Ovary (tissue), 9 donors: ENCODE results near the gene PCDHB11. TPM values are rescaled to one million over a fixed set of nuclear protein-coding genes. Genes with fewer than 3 reads are reported as not detected.
"Not testable (repeated sequence)": the region's sequence is repeated elsewhere in the genome, so short reads cannot be mapped to it uniquely, and the experiment has no call there.

Experiments used
- DNase-seq, 5 donors: peaks; one replicate each; pipeline ENCODE4 v3.0.0-alpha.2; 2019 to 2020
- H3K27ac ChIP-seq, 2 donors: fragments of 200-600 bp; one replicate each; pipeline versions ENCODE4 v1.5.1 to v1.8.0; 2019 to 2022
- H3K27me3 ChIP-seq: fragments of 200-600 bp; one replicate; pipeline ENCODE4 v1.8.0; 2022
- H3K36me3 ChIP-seq: fragments of 200-600 bp; sonication (generic); one replicate; pipeline ENCODE4 v1.5.1; 2019
- H3K4me1 ChIP-seq: one replicate; pipeline ENCODE4 v1.8.1; 2013; ENCODE audit warnings: mild to moderate bottlenecking, moderate library complexity; ENCODE audit not compliant: insufficient read depth
- H3K4me3 ChIP-seq: fragments of 200-600 bp; sonication (generic); one replicate; pipeline ENCODE4 v1.5.1; 2017
- H3K9me3 ChIP-seq, 2 donors: fragments of 200-600 bp in 1 of 2; sonication (generic) in 1 of 2; one replicate each; pipeline versions ENCODE4 v1.5.1 to v1.8.1; 2013 to 2019; ENCODE audit warnings: mild to moderate bottlenecking in 1 of 2, moderate library complexity in 1 of 2
- EP300 ChIP-seq: sonication (generic); formaldehyde crosslinking; IDR thresholded peaks from one replicate; pipeline ENCODE4 v1.6.1; 2017; ENCODE audit warnings: antibody characterized with exemption
- POLR2A ChIP-seq: fragments of 450-650 bp; IDR thresholded peaks from one replicate; pipeline ENCODE4 v1.6.1; 2017; ENCODE audit warnings: antibody characterized with exemption, mild to moderate bottlenecking, moderate library complexity
- WGBS, 3 donors: extraction: QIAGEN DNeasy Blood & Tissue Kit in 1 of 3; methylation state at CpG; one replicate each; pipeline versions ENCODE4 v1.1.5 to v1.1.7; 2013 to 2017; 5-methylcytosine and 5-hydroxymethylcytosine counted together
- intact Hi-C, 4 donors: fragments of 100-400 bp; cut with DNase I; formaldehyde crosslinking; loops; one replicate each; pipeline versions ENCODE4 v1.11.0 to v1.15.1; 2022 to 2023
- polyA plus RNA-seq, 2 donors: library from polyadenylated mRNA; stranded (reverse); fragments of 200-250 nt in 1 of 2; fragments of 350-450 nt in 1 of 2; fragmentation: Illumina TruSeq in 1 of 2; extraction: RNeasy Lipid Tissue Mini Kit (QIAGEN cat#74804) in 1 of 2; gene quantifications; one replicate each; pipeline ENCODE4 v1.2.3, GENCODE V29; 2013 to 2014
- total RNA-seq, 7 donors: library from RNA; depleted of rRNA in 2 of 7; stranded (reverse); fragments of >200 nt in 2 of 7; fragmentation: NEBNext Ultra II Directional in 3 of 7; extraction: Animal tissue kit (Norgen Biotek cat#: 25700) in 3 of 7; gene quantifications; one replicate each; pipeline versions ENCODE4 v1.1.0 to v1.2.4, GENCODE V29; 2016 to 2023
- TF ChIP-seq, protein P1 (sequence below), 3 donors: fragments of 450-650 bp in 2 of 3; fragments of 200-600 bp in 1 of 3; IDR thresholded peaks; one replicate each; pipeline versions ENCODE4 v1.5.1 to v1.8.0; 2016 to 2022; ENCODE audit warnings: antibody characterized with exemption in 3 of 3, mild to moderate bottlenecking in 1 of 3
- donor health status: DM: no; HTN: no; CAD: no; lungs with moderate emphysema.
- donor health status: DM: no; HTN: no; CAD: no.
- donor health status: Bipolar disorder and iron deficiency.
- donor health status: DM: yes; HTN: yes; CAD: no.
- donor health status: DM: no; HTN: no; CAD: no.
- donor health status: DM: yes; HTN: yes; CAD: no.

Gene PCDHB11
- total and polyA plus RNA-seq, 9 donors = 1.8 to 9.2 (median 5.7) TPM

DNA sequence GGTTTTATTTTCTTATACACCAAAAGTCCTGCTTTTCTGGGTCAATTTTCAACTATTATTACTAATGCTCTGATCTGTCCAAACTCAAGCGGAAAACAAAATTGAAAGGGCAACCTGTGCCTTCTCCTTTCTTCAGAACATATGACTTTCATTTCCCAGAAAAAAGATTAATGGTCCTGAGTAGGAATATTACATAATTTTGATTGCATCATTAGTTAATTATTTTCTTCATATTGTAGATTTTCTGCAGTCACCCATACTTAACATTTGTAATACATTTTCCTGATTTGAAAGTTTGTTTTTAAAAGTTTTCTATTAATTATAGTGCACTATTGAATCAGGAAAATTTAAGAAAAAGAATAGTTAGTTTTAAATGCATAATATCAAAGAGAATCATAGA is 23.5 kb upstream of the PCDHB11 start:
- intact Hi-C loops = loop anchor here in 1 of 4 donors (10.0 kb wide), 1 partner anchor 389 kb away; no protein-coding TSS in a partner anchor
- Histone ChIP-seq H3K4me3 (no peak overlapping the region), H3K36me3 (no peaks in the 10 kb centered on the region), H3K9me3 (peaks cover 0 to 15% of the 10 kb centered on the region in 2 donors), H3K27me3 (no peaks in the 10 kb centered on the region), H3K27ac (no peak overlapping the region), H3K4me1 (no peaks in the 10 kb centered on the region)
- no peak for DNase-seq
- no peak for TF ChIP-seq EP300
- TF ChIP-seq POLR2A = no peak
- TF ChIP-seq, protein P1, sequence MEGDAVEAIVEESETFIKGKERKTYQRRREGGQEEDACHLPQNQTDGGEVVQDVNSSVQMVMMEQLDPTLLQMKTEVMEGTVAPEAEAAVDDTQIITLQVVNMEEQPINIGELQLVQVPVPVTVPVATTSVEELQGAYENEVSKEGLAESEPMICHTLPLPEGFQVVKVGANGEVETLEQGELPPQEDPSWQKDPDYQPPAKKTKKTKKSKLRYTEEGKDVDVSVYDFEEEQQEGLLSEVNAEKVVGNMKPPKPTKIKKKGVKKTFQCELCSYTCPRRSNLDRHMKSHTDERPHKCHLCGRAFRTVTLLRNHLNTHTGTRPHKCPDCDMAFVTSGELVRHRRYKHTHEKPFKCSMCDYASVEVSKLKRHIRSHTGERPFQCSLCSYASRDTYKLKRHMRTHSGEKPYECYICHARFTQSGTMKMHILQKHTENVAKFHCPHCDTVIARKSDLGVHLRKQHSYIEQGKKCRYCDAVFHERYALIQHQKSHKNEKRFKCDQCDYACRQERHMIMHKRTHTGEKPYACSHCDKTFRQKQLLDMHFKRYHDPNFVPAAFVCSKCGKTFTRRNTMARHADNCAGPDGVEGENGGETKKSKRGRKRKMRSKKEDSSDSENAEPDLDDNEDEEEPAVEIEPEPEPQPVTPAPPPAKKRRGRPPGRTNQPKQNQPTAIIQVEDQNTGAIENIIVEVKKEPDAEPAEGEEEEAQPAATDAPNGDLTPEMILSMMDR (IDR thresholded peaks at IDR 0.05) = no peak
- 47 to 64% (median 56%) methylated on average over 1 of the region's 1 CpG for WGBS, 3 donors

DNA sequence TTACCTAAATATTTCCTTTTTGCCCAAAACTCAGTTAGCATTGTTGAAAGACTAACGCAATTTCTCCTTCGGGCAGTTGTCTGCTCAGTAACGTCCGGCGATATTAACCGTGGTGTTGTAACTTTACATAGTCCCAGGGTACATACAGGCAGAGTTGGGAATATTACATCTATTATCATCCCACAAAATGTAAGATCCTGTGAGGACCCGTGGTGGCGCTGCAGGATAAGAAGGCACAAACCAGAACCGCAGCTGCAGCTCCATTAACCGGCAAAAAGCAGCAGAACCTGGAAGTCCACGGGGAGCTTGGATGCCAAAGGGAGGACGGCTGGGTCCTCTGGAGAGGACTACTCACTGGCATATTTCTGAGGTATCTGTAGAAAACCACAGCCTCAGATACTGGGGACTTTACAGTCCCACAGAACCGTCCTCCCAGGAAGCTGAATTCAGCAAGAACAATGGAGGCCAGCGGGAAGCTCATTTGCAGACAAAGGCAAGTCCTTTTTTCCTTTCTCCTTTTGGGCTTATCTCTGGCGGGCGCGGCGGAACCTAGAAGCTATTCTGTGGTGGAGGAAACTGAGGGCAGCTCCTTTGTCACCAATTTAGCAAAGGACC is 21.7 kb upstream of the PCDHB11 start, which contains the start of gene PCDHB8:
PCDHB8 (plus strand) TSS at position 214 of the 615 bp plus-strand sequence; CDS start at position 459, 245 bp downstream.
- not testable (repeated sequence) for H3K27me3 ChIP-seq, H3K36me3 ChIP-seq, DNase-seq, H3K4me1 ChIP-seq, H3K27ac ChIP-seq, H3K4me3 ChIP-seq
- intact Hi-C loops = loop anchor here in 1 of 4 donors (10.0 kb wide), 1 partner anchor 387 kb away; no protein-coding TSS in a partner anchor
- H3K9me3 ChIP-seq = peaks cover 0 to 15% of the 10 kb centered on the region in 2 donors
- 25 to 33% (median 30%) methylated on average over 14 to 15 of the region's 18 CpGs for WGBS, 3 donors

DNA sequence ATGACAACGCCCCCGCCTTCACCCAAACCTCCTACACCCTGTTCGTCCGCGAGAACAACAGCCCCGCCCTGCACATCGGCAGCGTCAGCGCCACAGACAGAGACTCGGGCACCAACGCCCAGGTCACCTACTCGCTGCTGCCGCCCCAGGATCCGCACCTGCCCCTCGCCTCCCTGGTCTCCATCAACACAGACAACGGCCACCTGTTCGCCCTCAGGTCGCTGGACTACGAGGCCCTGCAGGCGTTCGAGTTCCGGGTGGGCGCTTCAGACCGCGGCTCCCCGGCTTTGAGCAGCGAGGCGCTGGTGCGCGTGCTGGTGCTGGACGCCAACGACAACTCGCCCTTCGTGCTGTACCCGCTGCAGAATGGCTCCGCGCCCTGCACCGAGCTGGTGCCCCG is 20.1 kb upstream of the PCDHB11 start:
- DNase-seq, H3K27me3 ChIP-seq, H3K4me3 ChIP-seq, H3K36me3 ChIP-seq, H3K27ac ChIP-seq, H3K4me1 ChIP-seq: not testable (repeated sequence)
- peaks cover 0 to 10% of the 10 kb centered on the region in 2 donors for H3K9me3 ChIP-seq
- intact Hi-C loops = loop anchor here in 1 of 4 donors (10.0 kb wide), 1 partner anchor 385 kb away; no protein-coding TSS in a partner anchor
- 27 to 43% (median 39%) methylated on average over 30 to 37 of the region's 39 CpGs for WGBS, 3 donors

DNA sequence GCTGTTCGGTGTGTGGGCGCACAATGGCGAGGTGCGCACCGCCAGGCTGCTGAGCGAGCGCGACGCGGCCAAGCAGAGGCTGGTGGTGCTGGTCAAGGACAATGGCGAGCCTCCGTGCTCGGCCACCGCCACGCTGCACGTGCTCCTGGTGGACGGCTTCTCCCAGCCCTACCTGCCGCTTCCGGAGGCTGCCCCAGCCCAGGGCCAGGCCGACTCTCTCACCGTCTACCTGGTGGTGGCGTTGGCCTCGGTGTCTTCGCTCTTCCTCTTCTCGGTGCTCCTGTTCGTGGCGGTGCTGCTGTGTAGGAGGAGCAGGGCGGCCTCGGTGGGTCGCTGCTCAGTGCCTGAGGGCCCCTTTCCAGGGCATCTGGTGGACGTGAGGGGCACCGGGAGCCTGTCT is 19.6 kb upstream of the PCDHB11 start:
- H3K27ac ChIP-seq, H3K27me3 ChIP-seq, H3K4me3 ChIP-seq, H3K4me1 ChIP-seq, DNase-seq, H3K36me3 ChIP-seq: not testable (repeated sequence)
- H3K9me3 ChIP-seq = peaks cover 0 to 14% of the 10 kb centered on the region in 2 donors
- intact Hi-C loops = loop anchor here in 1 of 4 donors (10.0 kb wide), 1 partner anchor 385 kb away; no protein-coding TSS in a partner anchor
- WGBS, 3 donors = 21 to 36% (median 30%) methylated on average over 27 to 32 of the region's 32 CpGs

DNA sequence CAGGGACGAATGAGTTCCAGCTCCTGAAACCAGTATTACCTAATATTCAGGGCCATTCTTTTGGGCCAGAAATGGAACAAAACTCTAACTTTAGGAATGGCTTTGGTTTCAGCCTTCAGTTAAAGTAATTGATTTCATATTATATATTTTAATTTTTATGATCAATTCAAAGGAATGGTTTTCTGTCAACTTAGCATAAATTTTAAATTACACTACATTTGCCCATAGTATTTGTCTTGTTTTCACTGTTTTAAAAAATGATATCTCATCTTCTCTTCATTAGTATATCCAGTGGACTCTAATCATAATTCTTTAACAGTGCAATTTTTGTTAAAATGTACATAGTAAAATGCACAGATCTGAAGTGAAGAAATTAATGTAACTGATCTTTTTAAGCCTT is 19.1 kb upstream of the PCDHB11 start:
- TF ChIP-seq POLR2A (no peak), EP300 (no peak)
- TF ChIP-seq, protein P1 (IDR thresholded peaks at IDR 0.05) = no peak
- WGBS, 3 donors = 35 to 46% (median 43%) methylated on average over 1 of the region's 1 CpG
- no peaks in the 10 kb centered on the region for H3K27me3 ChIP-seq
- no peaks in the 10 kb centered on the region for H3K36me3 ChIP-seq
- no peak for DNase-seq
- no peaks in the 10 kb centered on the region for H3K4me1 ChIP-seq
- no peak overlapping the region for H3K27ac ChIP-seq
- intact Hi-C loops = no loop called here
- peaks cover 0 to 14% of the 10 kb centered on the region in 2 donors for H3K9me3 ChIP-seq
- H3K4me3 ChIP-seq = no peak overlapping the region

DNA sequence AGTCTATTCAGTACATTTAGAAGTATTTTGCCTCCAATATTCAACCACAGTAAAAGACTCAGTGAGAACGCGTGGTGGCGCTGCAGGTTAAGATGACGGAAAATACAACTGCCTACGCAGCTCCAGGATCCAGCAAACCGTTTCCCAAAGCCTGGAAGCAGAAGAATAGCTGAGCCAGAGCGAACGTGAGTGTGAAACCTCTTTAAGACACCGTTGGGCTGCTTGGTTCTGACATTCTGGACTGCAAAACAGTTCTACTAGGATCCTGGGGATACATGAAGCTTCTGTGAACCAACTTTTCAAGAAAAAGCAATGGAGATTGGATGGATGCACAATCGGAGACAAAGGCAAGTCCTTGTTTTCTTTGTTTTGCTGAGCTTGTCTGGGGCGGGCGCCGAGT is 17.2 kb upstream of the PCDHB11 start, which contains the start of gene PCDHB16:
PCDHB16 (plus strand) TSS at position 140 of the 400 bp plus-strand sequence; CDS start at position 313, 173 bp downstream.
- Histone ChIP-seq H3K9me3 (peaks cover 0 to 21% of the 10 kb centered on the region in 2 donors), H3K27ac (peak within 1 kb of the TSS; percentile 8), H3K4me3 (peak within 1 kb of the TSS; percentile 18)

DNA sequence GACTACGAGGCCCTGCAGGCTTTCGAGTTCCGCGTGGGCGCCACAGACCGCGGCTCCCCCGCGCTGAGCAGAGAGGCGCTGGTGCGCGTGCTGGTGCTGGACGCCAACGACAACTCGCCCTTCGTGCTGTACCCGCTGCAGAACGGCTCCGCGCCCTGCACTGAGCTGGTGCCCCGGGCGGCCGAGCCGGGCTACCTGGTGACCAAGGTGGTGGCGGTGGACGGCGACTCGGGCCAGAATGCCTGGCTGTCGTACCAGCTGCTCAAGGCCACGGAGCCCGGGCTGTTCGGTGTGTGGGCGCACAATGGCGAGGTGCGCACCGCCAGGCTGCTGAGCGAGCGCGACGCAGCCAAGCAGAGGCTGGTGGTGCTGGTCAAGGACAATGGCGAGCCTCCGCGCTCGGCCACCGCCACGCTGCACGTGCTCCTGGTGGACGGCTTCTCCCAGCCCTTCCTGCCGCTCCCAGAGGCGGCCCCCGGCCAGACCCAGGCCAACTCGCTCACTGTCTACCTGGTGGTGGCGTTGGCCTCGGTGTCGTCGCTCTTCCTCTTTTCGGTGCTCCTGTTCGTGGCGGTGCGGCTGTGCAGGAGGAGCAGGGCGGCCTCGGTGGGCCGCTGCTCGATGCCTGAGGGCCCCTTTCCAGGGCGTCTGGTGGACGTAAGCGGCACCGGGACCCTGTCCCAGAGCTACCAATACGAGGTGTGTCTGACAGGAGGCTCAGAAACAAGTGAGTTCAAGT is 15.1 kb upstream of the PCDHB11 start:
- H3K4me3 ChIP-seq = not testable (repeated sequence)

More for the DNA sequence above, 17.2 kb upstream of the PCDHB11 start, which contains the start of gene PCDHB16:
- no peaks in the 10 kb centered on the region for H3K27me3 ChIP-seq
- DNase-seq = peak; percentile 37 to 75 (median 61)
- no peaks in the 10 kb centered on the region for H3K36me3 ChIP-seq
- intact Hi-C loops = no loop called here
- TF ChIP-seq, protein P1 (IDR thresholded peaks at IDR 0.05) = peak in 2 of 3 donors; percentile 28 to 39
- no peak for TF ChIP-seq EP300
- H3K4me1 ChIP-seq = no peaks in the 10 kb centered on the region
- 7 to 11% (median 9%) methylated on average over 13 of the region's 13 CpGs for WGBS, 3 donors

More for the DNA sequence above, 15.1 kb upstream of the PCDHB11 start:
- intact Hi-C loops, DNase-seq, H3K27me3 ChIP-seq, H3K36me3 ChIP-seq, H3K4me1 ChIP-seq, H3K27ac ChIP-seq: not testable (repeated sequence)
- H3K9me3 ChIP-seq = peaks cover 0 to 24% of the 10 kb centered on the region in 2 donors
- 26 to 37% (median 30%) methylated on average over 18 to 47 of the region's 69 CpGs for WGBS, 3 donors
